Vagina (tissue), 2 donors: ENCODE results near the gene YARS1. TPM values are rescaled to one million over a fixed set of nuclear protein-coding genes. Genes with fewer than 3 reads are reported as not detected.

ENCODE experiments used
- DNase-seq, 2 donors: peaks; one replicate each; pipeline ENCODE4 v3.0.0-alpha.2; 2017; ENCODE audit errors: extremely low spot score in 2 of 2
- H3K27ac ChIP-seq: fragments of 200-600 bp; sonication (generic); one replicate; pipeline ENCODE4 v1.5.1; 2019
- H3K27me3 ChIP-seq: fragments of 200-600 bp; sonication (generic); one replicate; pipeline ENCODE4 v1.5.1; 2019
- H3K36me3 ChIP-seq, 2 donors: fragments of 200-600 bp; sonication (generic); one replicate each; pipeline ENCODE4 v1.5.1; 2017 to 2019
- H3K4me1 ChIP-seq: fragments of 200-600 bp; sonication (generic); one replicate; pipeline ENCODE4 v1.5.1; 2019
- H3K4me3 ChIP-seq, 2 donors: fragments of 200-600 bp; sonication (generic); 1 replicate in 1 of 2; 2 replicates in 1 of 2; pipeline ENCODE4 v1.5.1; 2016 to 2019
- H3K9me3 ChIP-seq: fragments of 200-600 bp; sonication (generic); one replicate; pipeline ENCODE4 v1.5.1; 2019
- CTCF ChIP-seq, 3 experiments: fragments of 450-650 bp in 2 of 3; fragments of 200-600 bp in 1 of 3; sonication (generic) in 1 of 3; IDR thresholded peaks; one replicate each; pipeline ENCODE4 v1.5.1; 2017 to 2019; ENCODE audit warnings: antibody characterized with exemption in 3 of 3, mild to moderate bottlenecking in 2 of 3, moderate library complexity in 2 of 3
- POLR2A ChIP-seq, 2 donors: fragments of 450-650 bp; IDR thresholded peaks; one replicate each; pipeline ENCODE4 v1.6.1; 2017; ENCODE audit warnings: antibody characterized with exemption in 2 of 2, mild to moderate bottlenecking in 2 of 2, moderate library complexity in 2 of 2
- POLR2AphosphoS5 ChIP-seq, 2 donors: sonication (generic); formaldehyde crosslinking; IDR thresholded peaks; one replicate each; pipeline ENCODE4 v1.9.0; 2017; ENCODE audit warnings: antibody characterized with exemption in 2 of 2, mild to moderate bottlenecking in 2 of 2, low read depth in 1 of 2; ENCODE audit not compliant: insufficient read depth in 1 of 2
- intact Hi-C: fragments of 100-400 bp; cut with DNase I; formaldehyde crosslinking; loops from one replicate; pipeline ENCODE4 v1.15.1; 2023
- total RNA-seq: library from RNA; depleted of rRNA; stranded (reverse); fragments of >200 nt; gene quantifications from one replicate; pipeline ENCODE4 v1.2.3, GENCODE V29; 2016

Gene YARS1
- total RNA-seq, 1 donor from 2014 or later: 41.3 TPM

GRCh38 chr1:32725615-32725982 is 91.6 kb downstream of the YARS1 start:
- TF ChIP-seq POLR2AphosphoS5 (IDR thresholded peaks at IDR 0.05; ENCODE audit: insufficient read depth in 1 of 2, low read depth in 1 of 2) (no peak), POLR2A (IDR thresholded peaks at IDR 0.05) (no peak), CTCF (IDR thresholded peaks at IDR 0.05) (no peak)
- Histone ChIP-seq H3K27me3 (no peaks in the 10 kb centered on the region), H3K36me3 (no peaks in the 10 kb centered on the region), H3K9me3 (no peaks in the 10 kb centered on the region), H3K27ac (peak overlapping the region; percentile 62), H3K4me1 (peaks cover 14% of the 10 kb centered on the region), H3K4me3 (no peak overlapping the region)
- intact Hi-C loops: no loop called here
- DNase-seq: no peak

Other genes starting within 250 kb of the YARS1 start
- 17.4 TPM for gene ZBTB8OS, start 166.8 kb downstream of the YARS1 start, total RNA-seq
- 80.3 TPM for gene RBBP4, start 166.2 kb downstream of the YARS1 start, total RNA-seq
- 13.0 TPM for gene SYNC, start 114.6 kb downstream of the YARS1 start, total RNA-seq
- gene S100PBP, start 295 bp upstream of the YARS1 start, total RNA-seq: 19.6 TPM
- 4.7 TPM for gene FNDC5, start 53.6 kb upstream of the YARS1 start, total RNA-seq
- not detected for gene HPCA, start 69.1 kb upstream of the YARS1 start, total RNA-seq
- 36.1 TPM for gene TMEM54, start 84.0 kb upstream of the YARS1 start, total RNA-seq
- 24.6 TPM for gene RNF19B, start 147.5 kb upstream of the YARS1 start, total RNA-seq
- gene AK2, start 219.5 kb upstream of the YARS1 start, total RNA-seq: 118 TPM